IMR-90 (cell line): ENCODE measurements around the gene SLF1. TPM values are rescaled to one million over a fixed set of nuclear protein-coding genes. Genes with fewer than 3 reads are reported as not detected.

ENCODE experiments used
- ATAC-seq: fragments of 200-7000 bp; cut with Tn5 transposase; 2 replicates; pipeline ENCODE4 v1.9.1; 2020; ENCODE audit warnings: low read depth, mild to moderate bottlenecking, moderate library complexity
- BruUV-seq: library from RNA; stranded (reverse); fragments of 400-500 nt; replicated peaks from 2 replicates; lab custom pipeline; 2021; lab: Mats Ljungman, UMichigan
- CTCF ChIA-PET: fragments of 300-600 bp; formaldehyde crosslinking; extraction: SDS; loops from one replicate; lab custom pipeline; 2021; ENCODE audit warnings: antibody characterized with exemption; lab: Yijun Ruan, JAX
- POLR2A ChIA-PET: fragments of 300-600 bp; sonication (Branson Sonifier 250); formaldehyde crosslinking; loops from one replicate; lab custom pipeline; 2022; ENCODE audit warnings: antibody characterized with exemption; ENCODE audit not compliant: unreplicated experiment; lab: Charles Lee
- DNase-seq: peaks from one replicate; pipeline ENCODE4 v3.0.0; 2013
- H2AFZ ChIP-seq: replicated peaks from 2 replicates; pipeline ENCODE3; 2013; ENCODE audit warnings: low read length, mild to moderate bottlenecking; ENCODE audit not compliant: poor library complexity
- H2AK5ac ChIP-seq: 2 replicates; pipeline ENCODE4 v1.6.1; 2013; ENCODE audit warnings: low read depth, low read length, inconsistent platforms
- H2AK9ac ChIP-seq: replicated peaks from 2 replicates; pipeline ENCODE3; 2013; ENCODE audit warnings: mild to moderate bottlenecking, low read depth, low read length, moderate library complexity; ENCODE audit not compliant: poor library complexity
- H2BK120ac ChIP-seq: 2 replicates; pipeline ENCODE4 v1.6.1; 2013; ENCODE audit warnings: low read depth, low read length, inconsistent platforms
- H2BK15ac ChIP-seq: 3 replicates; pipeline ENCODE4 v1.6.1; 2013; ENCODE audit warnings: low read depth, low read length, inconsistent platforms
- H2BK20ac ChIP-seq: 2 replicates; pipeline ENCODE4 v1.6.1; 2013; ENCODE audit warnings: low read depth, mild to moderate bottlenecking, inconsistent platforms, low read length, moderate library complexity
- H2BK5ac ChIP-seq: 2 replicates; pipeline ENCODE4 v1.6.1; 2013; ENCODE audit warnings: mild to moderate bottlenecking, low read depth, low read length, inconsistent platforms; ENCODE audit not compliant: poor library complexity, severe bottlenecking
- H3K14ac ChIP-seq: replicated peaks from 2 replicates; pipeline ENCODE4 v1.6.1; 2013; ENCODE audit warnings: low read depth, low read length, inconsistent platforms
- H3K18ac ChIP-seq: 2 replicates; pipeline ENCODE4 v1.6.1; 2013; ENCODE audit warnings: low read depth, low read length, control low read depth
- H3K23ac ChIP-seq: 2 replicates; pipeline ENCODE4 v1.6.1; 2013; ENCODE audit warnings: low read depth, low read length, inconsistent platforms
- H3K27ac ChIP-seq: 2 replicates; pipeline ENCODE4 v1.5.1; 2013; ENCODE audit warnings: mild to moderate bottlenecking, control low read depth, low read length; ENCODE audit not compliant: insufficient read depth
- H3K27me3 ChIP-seq: 2 replicates; pipeline ENCODE4 v1.6.1; 2013; ENCODE audit warnings: low read length; ENCODE audit not compliant: control insufficient read depth, insufficient read depth
- H3K36me3 ChIP-seq: 2 replicates; pipeline ENCODE4 v1.6.1; 2013; ENCODE audit warnings: low read length, mixed read lengths; ENCODE audit not compliant: control insufficient read depth, insufficient read depth
- H3K4ac ChIP-seq: 2 replicates; pipeline ENCODE4 v1.6.1; 2013; ENCODE audit warnings: low read depth, low read length, inconsistent platforms
- H3K4me1 ChIP-seq: 2 replicates; pipeline ENCODE4 v1.6.1; 2013; ENCODE audit warnings: low read length, mixed read lengths; ENCODE audit not compliant: control insufficient read depth, insufficient read depth
- H3K4me2 ChIP-seq: 2 replicates; pipeline ENCODE4 v1.6.1; 2013; ENCODE audit warnings: low read depth, mild to moderate bottlenecking, control low read depth, low read length, moderate library complexity
- H3K4me3 ChIP-seq: 2 replicates; pipeline ENCODE4 v1.5.1; 2013; ENCODE audit warnings: low read depth, mild to moderate bottlenecking, control low read depth, low read length, moderate library complexity; ENCODE audit not compliant: insufficient read depth
- H3K56ac ChIP-seq: 2 replicates; pipeline ENCODE4 v1.6.1; 2013; ENCODE audit warnings: low read length, inconsistent platforms; ENCODE audit not compliant: insufficient read depth; ENCODE audit errors: extremely low read depth
- H3K79me1 ChIP-seq, 2 experiments: 2 replicates each; pipeline ENCODE4 v1.6.1; 2013; ENCODE audit warnings: low read length in 2 of 2, inconsistent platforms in 1 of 2, low read depth in 1 of 2
- H3K9ac ChIP-seq: 2 replicates; pipeline ENCODE4 v1.6.1; 2013; ENCODE audit warnings: low read depth, low read length, control low read depth
- H3K9me1 ChIP-seq: 2 replicates; pipeline ENCODE4 v1.6.1; 2013; ENCODE audit warnings: low read length, inconsistent platforms; ENCODE audit not compliant: insufficient read depth
- H3K9me3 ChIP-seq: 2 replicates; pipeline ENCODE4 v1.6.1; 2013; ENCODE audit warnings: low read length; ENCODE audit not compliant: control insufficient read depth, insufficient read depth
- H4K20me1 ChIP-seq: 2 replicates; pipeline ENCODE4 v1.6.1; 2013; ENCODE audit warnings: low read length, inconsistent platforms; ENCODE audit not compliant: insufficient read depth
- H4K5ac ChIP-seq: 2 replicates; pipeline ENCODE4 v1.6.1; 2013; ENCODE audit warnings: mild to moderate bottlenecking, low read depth, low read length, control low read depth
- H4K8ac ChIP-seq, 2 experiments: 2 replicates each; pipeline ENCODE4 v1.6.1; 2013; ENCODE audit warnings: low read depth in 2 of 2, low read length in 2 of 2, control low read depth in 1 of 2, inconsistent platforms in 1 of 2
- H4K91ac ChIP-seq: 2 replicates; pipeline ENCODE4 v1.6.1; 2013; ENCODE audit warnings: low read depth, low read length, inconsistent platforms; ENCODE audit not compliant: insufficient read depth
- FOS ChIP-seq: fragments of 150-350 bp; IDR thresholded peaks from 2 replicates; pipeline ENCODE4 v1.6.1; 2016; ENCODE audit warnings: low read depth, low read length
- SMC3 ChIP-seq: fragments of 150-350 bp; IDR thresholded peaks from 2 replicates; pipeline ENCODE4 v1.6.1; 2016; ENCODE audit warnings: low read depth, mild to moderate bottlenecking, antibody characterized with exemption, low read length, moderate library complexity
- WGBS, 2 experiments: methylation state at CpG; one replicate each; pipeline versions ENCODE4 v1.1.5 to v1.1.7; 2013; ENCODE audit warnings: missing lambda C conversion rate in 2 of 2; ENCODE audit not compliant: insufficient read length in 1 of 2; ENCODE audit errors: extremely low coverage in 2 of 2; 5-methylcytosine and 5-hydroxymethylcytosine counted together
- dilution Hi-C: fragments of 300-500 bp; cut with HindIII; formaldehyde crosslinking; loops from one replicate; pipeline ENCODE4 v1.14.3; 2018; ENCODE audit warnings: low sequenced_read_pairs; ENCODE audit not compliant: unreplicated experiment
- in situ Hi-C: fragments of 300-500 bp; cut with MboI; formaldehyde crosslinking; loops from 3 replicates; pipeline ENCODE4 v1.14.3; 2019; ENCODE audit warnings: low sequenced_read_pairs, inconsistent platforms, mixed read lengths
- intact Hi-C: fragments of 100-400 bp; cut with micrococcal nuclease; formaldehyde crosslinking; loops from 2 replicates; pipeline ENCODE4 v1.10.0; 2022
- polyA plus RNA-seq, 3 experiments: library from polyadenylated mRNA; depleted of rRNA; stranded (reverse); fragments of >200 nt; gene quantifications; 2 replicates each; pipeline ENCODE4 v1.2.3, GENCODE V29; 2012; ENCODE audit warnings: low replicate concordance in 1 of 3
- total RNA-seq: library from RNA; depleted of rRNA; stranded (reverse); fragments of >200 nt; gene quantifications from 2 replicates; pipeline ENCODE4 v1.2.3, GENCODE V29; 2012
- TF ChIP-seq, protein P1 (sequence below): fragments of 150-350 bp; IDR thresholded peaks from 2 replicates; pipeline ENCODE4 v1.6.1; 2016; ENCODE audit warnings: low read depth, mild to moderate bottlenecking, low read length, moderate library complexity, borderline replicate concordance

Gene SLF1
- total and polyA plus RNA-seq, 2 of the 4 experiments (the other 2 are of a cell fraction), result 1.9 to 3.4 TPM

DNA sequence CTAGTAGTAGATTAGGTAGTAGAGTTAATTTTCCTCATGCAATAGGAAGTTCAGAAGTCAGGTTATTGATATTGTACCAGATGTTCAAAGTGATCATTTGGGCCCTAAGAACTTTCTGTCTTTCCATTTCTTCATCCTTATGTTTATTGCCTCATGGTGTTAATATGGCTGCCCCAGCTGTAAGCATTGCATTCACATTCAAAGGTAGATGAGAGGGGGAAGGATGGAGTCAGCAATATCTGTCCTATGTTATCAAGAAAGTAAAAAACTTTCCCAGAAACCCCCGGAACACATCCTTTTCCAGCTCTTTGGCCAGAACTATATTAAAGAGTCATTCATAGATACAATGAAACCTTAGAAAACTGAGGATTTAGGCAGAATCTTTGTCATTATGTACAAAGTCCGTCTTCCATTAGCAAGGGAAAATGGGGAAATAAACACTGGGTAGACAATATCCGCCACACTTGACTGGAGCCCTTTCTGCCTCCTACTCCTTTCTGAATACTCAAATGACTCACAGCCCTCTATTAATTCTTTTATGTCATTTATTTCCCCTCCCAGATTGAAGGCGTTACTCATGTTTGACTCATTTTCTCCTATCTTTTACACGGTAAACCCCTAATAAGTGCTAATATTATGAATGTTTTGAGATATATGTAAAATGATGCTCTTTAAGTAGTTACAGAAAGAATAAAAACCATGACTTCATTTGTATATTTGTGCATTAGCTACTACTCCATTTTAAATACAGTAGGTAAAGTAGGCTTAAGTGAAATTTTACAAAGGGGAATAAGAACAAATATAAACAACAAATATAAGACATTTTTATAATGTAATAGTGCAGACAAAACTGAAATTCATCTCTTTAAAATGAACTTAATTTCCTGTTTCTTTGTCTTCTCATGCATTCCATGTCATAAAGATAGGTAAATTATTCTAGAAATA is 127.6 kb downstream of the SLF1 start:
- TF ChIP-seq SMC3 (no peak), FOS (peak; percentile 53; the same call in 1 of the 2 replicates)
- TF ChIP-seq, protein P1, sequence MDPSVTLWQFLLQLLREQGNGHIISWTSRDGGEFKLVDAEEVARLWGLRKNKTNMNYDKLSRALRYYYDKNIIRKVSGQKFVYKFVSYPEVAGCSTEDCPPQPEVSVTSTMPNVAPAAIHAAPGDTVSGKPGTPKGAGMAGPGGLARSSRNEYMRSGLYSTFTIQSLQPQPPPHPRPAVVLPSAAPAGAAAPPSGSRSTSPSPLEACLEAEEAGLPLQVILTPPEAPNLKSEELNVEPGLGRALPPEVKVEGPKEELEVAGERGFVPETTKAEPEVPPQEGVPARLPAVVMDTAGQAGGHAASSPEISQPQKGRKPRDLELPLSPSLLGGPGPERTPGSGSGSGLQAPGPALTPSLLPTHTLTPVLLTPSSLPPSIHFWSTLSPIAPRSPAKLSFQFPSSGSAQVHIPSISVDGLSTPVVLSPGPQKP, result no peak
- Histone ChIP-seq H4K5ac (no peak overlapping the region), H2BK20ac (no peak overlapping the region), H2AFZ (no peak overlapping the region), H4K91ac (no peak overlapping the region), H3K18ac (no peak overlapping the region), H3K4me3 (no peak overlapping the region), H3K4me2 (no peak overlapping the region), H3K56ac (no peak overlapping the region), H2BK15ac (no peak overlapping the region), H3K9me3 (no peaks in the 10 kb centered on the region), H3K14ac (no peak overlapping the region), H3K79me1 (no peaks in the 10 kb centered on the region), H4K20me1 (no peaks in the 10 kb centered on the region), H3K9me1 (no peaks in the 10 kb centered on the region), H3K9ac (no peak overlapping the region), H2AK5ac (no peak overlapping the region), H2AK9ac (no peak overlapping the region), H3K4me1 (no peaks in the 10 kb centered on the region), H3K23ac (no peak overlapping the region), H3K4ac (no peak overlapping the region), H2BK120ac (no peak overlapping the region), H4K8ac (no peak overlapping the region), H3K27ac (no peak overlapping the region), H3K36me3 (no peaks in the 10 kb centered on the region), H3K27me3 (no peaks in the 10 kb centered on the region), H2BK5ac (no peak overlapping the region)
- peak; percentile 59 for DNase-seq
- in situ Hi-C loops (no loop called here), intact Hi-C loops (no loop called here), dilution Hi-C loops (no loop called here)
- no TSS peak for BruUV-seq
- ATAC-seq, result no peak; the same call in 1 of the 2 replicates
- no CpG with 5 or more reads among the region's 5 CpGs for WGBS, 2 experiments
- POLR2A ChIA-PET, result interaction anchor here (0.6 kb wide), 1 partner anchor 1654 kb away, joined by 3 read pairs; no protein-coding TSS in a partner anchor
- CTCF ChIA-PET, result no interaction called here
